Measurements from ENCODE around the gene RASGEF1B. TPM values are rescaled to one million over a fixed set of nuclear protein-coding genes. Genes with fewer than 3 reads are reported as not detected.

The RASGEF1B gene
- total and polyA plus RNA-seq, 2 experiments from 2014 or later = 2.8 to 5.2 TPM

DNA sequence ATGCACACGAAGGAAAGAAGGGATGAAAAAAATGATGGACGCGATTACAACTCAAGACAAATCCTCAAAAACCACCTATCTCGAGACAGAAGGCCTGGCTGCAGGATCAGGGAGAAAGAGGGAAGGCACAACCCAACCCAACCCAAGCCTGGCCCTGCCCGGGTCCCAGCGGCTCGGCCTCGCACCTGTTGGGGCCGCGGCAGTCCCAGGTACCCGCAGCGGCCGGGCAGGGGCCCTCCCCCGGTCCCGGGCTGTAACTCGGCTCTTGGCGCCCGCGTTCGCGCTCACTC, 464 bp downstream of the RASGEF1B start (continued):
- TF ChIP-seq, protein P1, sequence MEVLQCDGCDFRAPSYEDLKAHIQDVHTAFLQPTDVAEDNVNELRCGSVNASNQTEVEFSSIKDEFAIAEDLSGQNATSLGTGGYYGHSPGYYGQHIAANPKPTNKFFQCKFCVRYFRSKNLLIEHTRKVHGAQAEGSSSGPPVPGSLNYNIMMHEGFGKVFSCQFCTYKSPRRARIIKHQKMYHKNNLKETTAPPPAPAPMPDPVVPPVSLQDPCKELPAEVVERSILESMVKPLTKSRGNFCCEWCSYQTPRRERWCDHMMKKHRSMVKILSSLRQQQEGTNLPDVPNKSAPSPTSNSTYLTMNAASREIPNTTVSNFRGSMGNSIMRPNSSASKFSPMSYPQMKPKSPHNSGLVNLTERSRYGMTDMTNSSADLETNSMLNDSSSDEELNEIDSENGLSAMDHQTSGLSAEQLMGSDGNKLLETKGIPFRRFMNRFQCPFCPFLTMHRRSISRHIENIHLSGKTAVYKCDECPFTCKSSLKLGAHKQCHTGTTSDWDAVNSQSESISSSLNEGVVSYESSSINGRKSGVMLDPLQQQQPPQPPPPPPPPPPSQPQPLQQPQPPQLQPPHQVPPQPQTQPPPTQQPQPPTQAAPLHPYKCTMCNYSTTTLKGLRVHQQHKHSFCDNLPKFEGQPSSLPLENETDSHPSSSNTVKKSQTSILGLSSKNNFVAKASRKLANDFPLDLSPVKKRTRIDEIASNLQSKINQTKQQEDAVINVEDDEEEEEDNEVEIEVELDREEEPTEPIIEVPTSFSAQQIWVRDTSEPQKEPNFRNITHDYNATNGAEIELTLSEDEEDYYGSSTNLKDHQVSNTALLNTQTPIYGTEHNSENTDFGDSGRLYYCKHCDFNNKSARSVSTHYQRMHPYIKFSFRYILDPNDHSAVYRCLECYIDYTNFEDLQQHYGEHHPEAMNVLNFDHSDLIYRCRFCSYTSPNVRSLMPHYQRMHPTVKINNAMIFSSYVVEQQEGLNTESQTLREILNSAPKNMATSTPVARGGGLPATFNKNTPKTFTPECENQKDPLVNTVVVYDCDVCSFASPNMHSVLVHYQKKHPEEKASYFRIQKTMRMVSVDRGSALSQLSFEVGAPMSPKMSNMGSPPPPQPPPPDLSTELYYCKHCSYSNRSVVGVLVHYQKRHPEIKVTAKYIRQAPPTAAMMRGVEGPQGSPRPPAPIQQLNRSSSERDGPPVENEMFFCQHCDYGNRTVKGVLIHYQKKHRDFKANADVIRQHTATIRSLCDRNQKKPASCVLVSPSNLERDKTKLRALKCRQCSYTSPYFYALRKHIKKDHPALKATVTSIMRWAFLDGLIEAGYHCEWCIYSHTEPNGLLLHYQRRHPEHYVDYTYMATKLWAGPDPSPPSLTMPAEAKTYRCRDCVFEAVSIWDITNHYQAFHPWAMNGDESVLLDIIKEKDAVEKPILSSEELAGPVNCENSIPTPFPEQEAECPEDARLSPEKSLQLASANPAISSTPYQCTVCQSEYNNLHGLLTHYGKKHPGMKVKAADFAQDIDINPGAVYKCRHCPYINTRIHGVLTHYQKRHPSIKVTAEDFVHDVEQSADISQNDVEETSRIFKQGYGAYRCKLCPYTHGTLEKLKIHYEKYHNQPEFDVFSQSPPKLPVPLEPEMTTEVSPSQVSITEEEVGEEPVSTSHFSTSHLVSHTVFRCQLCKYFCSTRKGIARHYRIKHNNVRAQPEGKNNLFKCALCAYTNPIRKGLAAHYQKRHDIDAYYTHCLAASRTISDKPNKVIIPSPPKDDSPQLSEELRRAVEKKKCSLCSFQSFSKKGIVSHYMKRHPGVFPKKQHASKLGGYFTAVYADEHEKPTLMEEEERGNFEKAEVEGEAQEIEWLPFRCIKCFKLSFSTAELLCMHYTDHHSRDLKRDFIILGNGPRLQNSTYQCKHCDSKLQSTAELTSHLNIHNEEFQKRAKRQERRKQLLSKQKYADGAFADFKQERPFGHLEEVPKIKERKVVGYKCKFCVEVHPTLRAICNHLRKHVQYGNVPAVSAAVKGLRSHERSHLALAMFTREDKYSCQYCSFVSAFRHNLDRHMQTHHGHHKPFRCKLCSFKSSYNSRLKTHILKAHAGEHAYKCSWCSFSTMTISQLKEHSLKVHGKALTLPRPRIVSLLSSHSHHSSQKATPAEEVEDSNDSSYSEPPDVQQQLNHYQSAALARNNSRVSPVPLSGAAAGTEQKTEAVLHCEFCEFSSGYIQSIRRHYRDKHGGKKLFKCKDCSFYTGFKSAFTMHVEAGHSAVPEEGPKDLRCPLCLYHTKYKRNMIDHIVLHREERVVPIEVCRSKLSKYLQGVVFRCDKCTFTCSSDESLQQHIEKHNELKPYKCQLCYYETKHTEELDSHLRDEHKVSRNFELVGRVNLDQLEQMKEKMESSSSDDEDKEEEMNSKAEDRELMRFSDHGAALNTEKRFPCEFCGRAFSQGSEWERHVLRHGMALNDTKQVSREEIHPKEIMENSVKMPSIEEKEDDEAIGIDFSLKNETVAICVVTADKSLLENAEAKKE (CRISPR knock-in tag; IDR thresholded peaks at IDR 0.05) = no peak

DNA sequence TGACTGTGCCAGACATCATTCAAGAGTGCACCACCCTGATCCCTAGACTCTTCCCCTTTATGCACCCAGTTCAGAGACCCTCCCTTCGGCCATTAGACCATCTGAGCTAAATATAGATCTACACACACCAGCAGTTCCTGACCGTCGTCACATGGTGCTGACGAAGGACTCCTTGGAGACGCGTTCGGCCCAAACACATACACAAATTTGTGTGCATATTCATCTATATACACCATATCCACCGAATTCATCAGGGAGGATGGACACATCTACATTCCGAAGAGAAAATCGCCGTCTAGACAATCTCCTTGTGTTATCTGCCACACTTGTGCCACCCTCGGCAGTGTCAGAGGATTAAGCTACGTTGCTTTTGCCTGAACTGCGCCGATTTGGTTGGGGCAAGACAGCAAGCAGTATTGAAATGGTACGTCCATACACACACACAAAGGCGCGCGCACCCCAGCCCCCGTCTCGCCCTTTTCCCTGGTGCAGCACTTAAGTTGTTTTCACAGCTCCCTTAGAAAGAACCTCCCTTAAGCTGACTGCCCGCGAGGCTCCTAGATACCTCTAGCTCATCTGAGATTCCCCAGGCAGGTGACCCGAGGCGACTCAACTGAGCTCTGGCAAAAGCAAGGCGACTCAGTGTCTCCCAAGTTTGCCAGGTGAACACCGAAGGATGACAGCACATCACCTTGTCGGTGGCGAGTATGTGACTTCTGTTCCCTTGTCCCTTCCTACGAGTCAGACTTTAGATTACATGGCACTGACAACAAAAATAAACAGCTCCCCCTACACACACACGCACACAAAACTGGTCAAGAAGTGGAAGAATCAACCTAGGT, 1.0 kb downstream of the RASGEF1B start:
- Mint-ChIP-seq H3K9me3 (peaks cover 6% of the 10 kb centered on the region; the same call in 1 of the 3 replicates), H3K27me3 (ENCODE audit: insufficient read depth, low read depth, poor library complexity) (peaks cover 22% of the 10 kb centered on the region), H3K36me3 (ENCODE audit: low read depth) (no peaks in the 10 kb centered on the region; the same call in 2 of the 3 replicates), H3K4me1 (peaks cover 32% of the 10 kb centered on the region), H3K4me3 (peak overlapping the region; percentile 83), H3K27ac (no peak overlapping the region)
- ATAC-seq = peak; percentile 18
- no peaks in the 10 kb centered on the region for H3K79me2 ChIP-seq (replicated peaks; ENCODE audit: insufficient read depth)
- peaks cover 25% of the 10 kb centered on the region for H3K4me1 ChIP-seq (ENCODE audit: insufficient read depth)
- DNase-seq (ENCODE audit: low spot score) = peak; percentile 50
- no peaks in the 10 kb centered on the region for H3K9me2 ChIP-seq (ENCODE audit: insufficient read depth)
- no peaks in the 10 kb centered on the region for H3K36me3 ChIP-seq (ENCODE audit: insufficient read depth)
- no peaks in the 10 kb centered on the region for H3F3A ChIP-seq (replicated peaks; ENCODE audit: low read depth)
- no peak overlapping the region for H3K27ac ChIP-seq (ENCODE audit: low read depth)
- peak overlapping the region; percentile 85 for H3K4me2 ChIP-seq
- peak overlapping the region; percentile 96 for H2AFZ ChIP-seq
- no peaks in the 10 kb centered on the region for H4K20me1 ChIP-seq (replicated peaks; ENCODE audit: insufficient read depth)
- peak overlapping the region; percentile 79 for H3K4me3 ChIP-seq
- peaks cover 24% of the 10 kb centered on the region for H3K27me3 ChIP-seq (ENCODE audit: insufficient read depth)
- no peak for TF ChIP-seq CREB1 (CRISPR knock-in tag; IDR thresholded peaks at IDR 0.05; ENCODE audit: low read depth)
- TF ChIP-seq, protein P2, sequence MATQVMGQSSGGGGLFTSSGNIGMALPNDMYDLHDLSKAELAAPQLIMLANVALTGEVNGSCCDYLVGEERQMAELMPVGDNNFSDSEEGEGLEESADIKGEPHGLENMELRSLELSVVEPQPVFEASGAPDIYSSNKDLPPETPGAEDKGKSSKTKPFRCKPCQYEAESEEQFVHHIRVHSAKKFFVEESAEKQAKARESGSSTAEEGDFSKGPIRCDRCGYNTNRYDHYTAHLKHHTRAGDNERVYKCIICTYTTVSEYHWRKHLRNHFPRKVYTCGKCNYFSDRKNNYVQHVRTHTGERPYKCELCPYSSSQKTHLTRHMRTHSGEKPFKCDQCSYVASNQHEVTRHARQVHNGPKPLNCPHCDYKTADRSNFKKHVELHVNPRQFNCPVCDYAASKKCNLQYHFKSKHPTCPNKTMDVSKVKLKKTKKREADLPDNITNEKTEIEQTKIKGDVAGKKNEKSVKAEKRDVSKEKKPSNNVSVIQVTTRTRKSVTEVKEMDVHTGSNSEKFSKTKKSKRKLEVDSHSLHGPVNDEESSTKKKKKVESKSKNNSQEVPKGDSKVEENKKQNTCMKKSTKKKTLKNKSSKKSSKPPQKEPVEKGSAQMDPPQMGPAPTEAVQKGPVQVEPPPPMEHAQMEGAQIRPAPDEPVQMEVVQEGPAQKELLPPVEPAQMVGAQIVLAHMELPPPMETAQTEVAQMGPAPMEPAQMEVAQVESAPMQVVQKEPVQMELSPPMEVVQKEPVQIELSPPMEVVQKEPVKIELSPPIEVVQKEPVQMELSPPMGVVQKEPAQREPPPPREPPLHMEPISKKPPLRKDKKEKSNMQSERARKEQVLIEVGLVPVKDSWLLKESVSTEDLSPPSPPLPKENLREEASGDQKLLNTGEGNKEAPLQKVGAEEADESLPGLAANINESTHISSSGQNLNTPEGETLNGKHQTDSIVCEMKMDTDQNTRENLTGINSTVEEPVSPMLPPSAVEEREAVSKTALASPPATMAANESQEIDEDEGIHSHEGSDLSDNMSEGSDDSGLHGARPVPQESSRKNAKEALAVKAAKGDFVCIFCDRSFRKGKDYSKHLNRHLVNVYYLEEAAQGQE (IDR thresholded peaks at IDR 0.05; ENCODE audit: unreplicated experiment) = no peak
- TF ChIP-seq, protein P1 (CRISPR knock-in tag; IDR thresholded peaks at IDR 0.05) = no peak
- no peak for TF ChIP-seq ZNF114 (CRISPR knock-in tag; IDR thresholded peaks at IDR 0.05)

Measured in GM23338 (cell line).